ENCODE results near the gene MUC22.

DNA sequence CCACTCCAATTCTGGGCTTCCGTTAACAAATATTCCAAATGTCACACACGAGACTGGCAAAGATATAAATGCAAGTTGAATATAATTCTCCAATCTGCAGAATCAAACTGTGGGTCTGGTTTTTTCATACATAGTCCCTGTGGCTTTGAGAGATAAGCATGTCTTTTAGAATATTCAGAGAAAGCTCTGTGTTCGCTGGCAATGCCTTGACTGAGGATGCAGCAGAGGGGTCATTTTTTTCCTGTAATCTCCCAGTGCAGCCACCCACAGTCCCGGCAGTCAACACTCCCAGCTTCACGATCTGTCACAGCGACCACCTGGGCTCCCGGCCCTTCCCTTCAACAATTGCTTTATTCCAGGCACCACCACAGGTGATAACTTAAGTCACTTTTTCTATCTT is 30.5 kb downstream of the MUC22 start:
- TF ChIP-seq EZH2phosphoT487 (conservative IDR thresholded peaks at IDR 0.05; ENCODE audit: low read length): no peak
- TF ChIP-seq, protein P1, sequence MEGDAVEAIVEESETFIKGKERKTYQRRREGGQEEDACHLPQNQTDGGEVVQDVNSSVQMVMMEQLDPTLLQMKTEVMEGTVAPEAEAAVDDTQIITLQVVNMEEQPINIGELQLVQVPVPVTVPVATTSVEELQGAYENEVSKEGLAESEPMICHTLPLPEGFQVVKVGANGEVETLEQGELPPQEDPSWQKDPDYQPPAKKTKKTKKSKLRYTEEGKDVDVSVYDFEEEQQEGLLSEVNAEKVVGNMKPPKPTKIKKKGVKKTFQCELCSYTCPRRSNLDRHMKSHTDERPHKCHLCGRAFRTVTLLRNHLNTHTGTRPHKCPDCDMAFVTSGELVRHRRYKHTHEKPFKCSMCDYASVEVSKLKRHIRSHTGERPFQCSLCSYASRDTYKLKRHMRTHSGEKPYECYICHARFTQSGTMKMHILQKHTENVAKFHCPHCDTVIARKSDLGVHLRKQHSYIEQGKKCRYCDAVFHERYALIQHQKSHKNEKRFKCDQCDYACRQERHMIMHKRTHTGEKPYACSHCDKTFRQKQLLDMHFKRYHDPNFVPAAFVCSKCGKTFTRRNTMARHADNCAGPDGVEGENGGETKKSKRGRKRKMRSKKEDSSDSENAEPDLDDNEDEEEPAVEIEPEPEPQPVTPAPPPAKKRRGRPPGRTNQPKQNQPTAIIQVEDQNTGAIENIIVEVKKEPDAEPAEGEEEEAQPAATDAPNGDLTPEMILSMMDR (IDR thresholded peaks at IDR 0.05; ENCODE audit: insufficient read depth, low read length, poor library complexity, severe bottlenecking): no peak
